HG02970 (cell line): ENCODE data around the gene CASP1.

Source experiments
- ATAC-seq: cut with Tn5 transposase; IDR thresholded peaks from one replicate; pipeline ENCODE4 v1.9.1; 2021; ENCODE audit warnings: mild to moderate bottlenecking, moderate library complexity, moderate number of reproducible peaks; ENCODE audit not compliant: unreplicated experiment, low FRiP score

Gene CASP1

GRCh38 chr11:104995001-104995408 is 39.9 kb downstream of the CASP1 start:
- no peak for ATAC-seq

- no peak for ATAC-seq
These were observed 42.2 kb downstream of the CASP1 start for GRCh38 chr11:104992781-104993180.

- no peak for ATAC-seq
These were observed 43.0 kb downstream of the CASP1 start for GRCh38 chr11:104991994-104992393.

GRCh38 chr11:104984808-104985207 is 50.1 kb downstream of the CASP1 start:
- no peak for ATAC-seq

- no peak for ATAC-seq
These were observed 55.1 kb downstream of the CASP1 start for GRCh38 chr11:104979839-104980238.
